ENCODE measurements around the gene PSMD6. TPM values are rescaled to one million over a fixed set of nuclear protein-coding genes. Genes with fewer than 3 reads are reported as not detected.
A peak's percentile ranks its signal among the peaks of the same experiment; 100 is the strongest.

Gene PSMD6
- total and polyA plus RNA-seq, 2 experiments from 2014 or later, result 110 to 184 TPM

DNA sequence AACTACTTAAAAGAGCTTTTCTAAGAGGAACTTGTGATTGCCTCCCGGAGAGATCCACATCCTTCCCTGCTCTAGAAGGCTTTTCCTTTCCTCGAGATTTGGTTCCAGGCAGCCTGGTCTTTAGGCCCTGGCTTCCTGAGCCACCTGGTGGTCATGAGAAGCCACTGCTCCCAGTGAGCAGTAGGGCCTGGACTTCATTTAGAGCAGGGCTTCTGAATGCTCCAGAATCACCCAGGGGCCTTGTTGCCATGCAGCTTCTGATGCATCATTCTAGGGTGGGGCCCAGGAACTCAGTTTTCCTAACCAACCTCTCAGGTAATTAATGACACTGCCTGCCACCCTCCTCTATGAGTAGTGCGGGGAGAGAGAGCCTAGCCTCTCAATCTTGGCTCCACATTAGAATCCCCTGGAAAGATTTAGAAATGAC, 29.6 kb downstream of the PSMD6 start:
- H3K9me3 ChIP-seq (ENCODE audit: low read depth), result no peaks in the 10 kb centered on the region
- peaks cover 25% of the 10 kb centered on the region for H3K36me3 ChIP-seq
- H3K4me1 ChIP-seq (ENCODE audit: low read depth), result no peaks in the 10 kb centered on the region
- TF ChIP-seq CTCF (IDR thresholded peaks at IDR 0.05; ENCODE audit: low read depth, low read length), result peak; percentile 99
- no peaks in the 10 kb centered on the region for H3K27me3 ChIP-seq
- H3K4me3 ChIP-seq, result no peak overlapping the region
- DNase-seq (ENCODE audit: low read depth in 1 of 2, low spot score in 1 of 2), result peak; percentile 82 to 89
- H3K27ac ChIP-seq, result no peak overlapping the region

DNA sequence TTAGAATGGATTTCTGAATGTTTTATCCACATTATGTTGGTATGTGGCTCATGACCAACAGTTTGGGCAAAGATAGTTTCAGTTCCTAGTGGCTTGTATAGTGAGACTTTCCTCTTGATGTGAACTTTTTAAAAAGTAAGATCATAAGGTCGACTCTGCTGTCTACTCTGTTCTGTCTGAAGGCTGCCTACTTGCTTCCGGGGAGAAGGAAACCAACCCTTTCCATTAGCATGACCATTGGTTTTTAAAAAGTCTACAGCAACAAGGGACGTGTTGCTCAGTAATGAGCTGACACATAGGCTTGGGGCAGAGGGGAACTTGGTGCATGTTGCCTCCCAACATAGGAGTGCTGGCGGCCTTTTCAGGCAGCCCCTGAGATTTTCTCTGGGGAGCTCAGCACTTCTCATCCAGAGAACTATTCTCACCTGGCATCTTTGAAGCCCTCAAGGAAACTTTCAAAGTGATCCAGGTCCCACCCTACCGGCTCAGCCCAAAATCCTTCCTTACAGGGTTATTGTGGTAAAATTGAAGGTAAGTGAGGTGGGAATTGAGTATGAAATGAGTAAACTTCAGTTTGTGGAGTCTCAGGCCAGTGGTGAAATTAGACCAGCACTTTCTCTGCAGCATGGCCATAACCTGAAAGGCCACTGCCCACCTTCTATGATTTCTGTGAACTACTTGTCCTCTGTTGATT, 30.6 kb downstream of the PSMD6 start:
- H3K27ac ChIP-seq, result no peak overlapping the region
- no peak for TF ChIP-seq CTCF (IDR thresholded peaks at IDR 0.05; ENCODE audit: low read depth, low read length)
- H3K4me1 ChIP-seq (ENCODE audit: low read depth), result no peaks in the 10 kb centered on the region
- no peak for DNase-seq (ENCODE audit: low read depth in 1 of 2, low spot score in 1 of 2)
- no peaks in the 10 kb centered on the region for H3K9me3 ChIP-seq (ENCODE audit: low read depth)
- H3K27me3 ChIP-seq, result no peaks in the 10 kb centered on the region
- no peak overlapping the region for H3K4me3 ChIP-seq
- H3K36me3 ChIP-seq, result peaks cover 30% of the 10 kb centered on the region

DNA sequence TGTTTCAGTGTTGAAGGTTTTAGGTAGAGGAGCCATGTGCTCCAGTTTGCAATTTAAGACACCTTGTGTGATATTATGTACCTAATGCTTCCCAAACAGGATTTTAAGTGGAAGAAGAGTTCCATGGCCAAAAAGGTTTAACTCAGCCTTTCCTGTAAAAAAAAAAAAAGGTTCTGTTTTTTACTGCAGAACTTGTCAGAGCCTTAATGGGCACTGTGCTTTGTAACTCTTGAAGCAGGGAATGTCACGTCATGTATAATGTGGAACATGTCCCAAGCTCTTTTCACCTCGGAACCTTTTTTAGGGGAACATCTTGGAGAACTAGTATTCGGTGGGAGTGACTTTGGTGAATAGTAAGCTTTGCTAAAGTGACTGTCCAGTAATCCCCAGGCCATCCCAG, 31.6 kb downstream of the PSMD6 start:
- Histone ChIP-seq H3K9me3 (ENCODE audit: low read depth) (no peaks in the 10 kb centered on the region), H3K36me3 (peaks cover 30% of the 10 kb centered on the region), H3K27me3 (no peaks in the 10 kb centered on the region), H3K27ac (no peak overlapping the region), H3K4me1 (ENCODE audit: low read depth) (no peaks in the 10 kb centered on the region), H3K4me3 (no peak overlapping the region)
- no peak for DNase-seq (ENCODE audit: low read depth in 1 of 2, low spot score in 1 of 2)
- TF ChIP-seq CTCF (IDR thresholded peaks at IDR 0.05; ENCODE audit: low read depth, low read length), result no peak

DNA sequence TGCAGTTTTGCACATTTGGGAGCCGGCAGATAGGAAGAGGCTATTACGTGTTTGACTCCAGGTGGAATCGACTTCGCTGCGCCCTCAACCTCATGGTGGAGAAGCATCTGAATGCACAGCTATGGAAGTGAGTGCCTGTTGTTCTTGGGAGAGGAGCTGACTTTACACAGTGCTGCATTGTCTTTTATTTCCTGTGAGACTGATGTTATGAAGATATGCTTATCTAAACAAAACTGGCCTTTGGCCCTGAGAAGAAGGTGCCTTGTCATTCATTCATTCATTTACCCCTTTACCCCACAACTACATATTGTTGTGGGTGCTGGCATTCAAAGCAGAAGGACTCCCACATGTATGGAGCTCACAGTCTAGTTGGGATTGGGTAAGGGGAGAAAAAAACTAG, 32.6 kb downstream of the PSMD6 start:
- TF ChIP-seq CTCF (IDR thresholded peaks at IDR 0.05; ENCODE audit: low read depth, low read length), result no peak

DNA sequence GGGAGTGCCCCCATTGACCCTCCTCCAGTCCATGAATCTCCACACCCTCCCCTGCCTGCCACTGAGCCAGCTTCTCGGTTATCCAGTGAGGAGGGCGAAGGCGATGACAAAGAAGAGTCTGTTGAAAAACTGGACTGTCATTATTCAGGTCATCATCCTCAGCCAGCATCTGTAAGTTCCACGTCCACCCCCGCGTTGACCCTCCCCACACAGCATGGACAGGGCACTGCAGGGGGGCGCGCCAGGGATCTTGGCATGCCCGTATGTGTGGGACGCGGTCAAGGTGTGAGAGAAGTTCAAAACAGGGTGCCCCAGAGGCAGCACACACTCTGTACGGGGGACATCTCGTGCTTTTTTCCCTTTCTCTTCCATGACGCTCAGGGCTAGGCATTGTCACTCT, 33.1 kb downstream of the PSMD6 start:
- no peaks in the 10 kb centered on the region for H3K9me3 ChIP-seq (ENCODE audit: low read depth)
- H3K36me3 ChIP-seq, result peaks cover 21% of the 10 kb centered on the region
- DNase-seq (ENCODE audit: low read depth in 1 of 2, low spot score in 1 of 2), result no peak
- no peak for TF ChIP-seq CTCF (IDR thresholded peaks at IDR 0.05; ENCODE audit: low read depth, low read length)
- H3K27me3 ChIP-seq, result no peaks in the 10 kb centered on the region
- H3K4me3 ChIP-seq, result no peak overlapping the region
- no peak overlapping the region for H3K27ac ChIP-seq
- H3K4me1 ChIP-seq (ENCODE audit: low read depth), result no peaks in the 10 kb centered on the region

More for the DNA sequence above, 32.6 kb downstream of the PSMD6 start:
- no peaks in the 10 kb centered on the region for H3K27me3 ChIP-seq
- H3K4me1 ChIP-seq (ENCODE audit: low read depth), result no peaks in the 10 kb centered on the region
- DNase-seq (ENCODE audit: low read depth in 1 of 2, low spot score in 1 of 2), result no peak
- no peak overlapping the region for H3K27ac ChIP-seq
- H3K36me3 ChIP-seq, result peaks cover 24% of the 10 kb centered on the region
- H3K4me3 ChIP-seq, result no peak overlapping the region
- H3K9me3 ChIP-seq (ENCODE audit: low read depth), result no peaks in the 10 kb centered on the region

Measured in cardiac muscle cell (in vitro differentiated cells and primary cell).